Vagina (tissue), 2 donors: ENCODE data around the gene RHOH. TPM values are rescaled to one million over a fixed set of nuclear protein-coding genes. Genes with fewer than 3 reads are reported as not detected.

Experiments
- DNase-seq, 2 donors: peaks; one replicate each; pipeline ENCODE4 v3.0.0-alpha.2; 2017; ENCODE audit errors: extremely low spot score in 2 of 2
- H3K27ac ChIP-seq: fragments of 200-600 bp; sonication (generic); one replicate; pipeline ENCODE4 v1.5.1; 2019
- H3K27me3 ChIP-seq: fragments of 200-600 bp; sonication (generic); one replicate; pipeline ENCODE4 v1.5.1; 2019
- H3K36me3 ChIP-seq, 2 donors: fragments of 200-600 bp; sonication (generic); one replicate each; pipeline ENCODE4 v1.5.1; 2017 to 2019
- H3K4me1 ChIP-seq: fragments of 200-600 bp; sonication (generic); one replicate; pipeline ENCODE4 v1.5.1; 2019
- H3K4me3 ChIP-seq, 2 donors: fragments of 200-600 bp; sonication (generic); 1 replicate in 1 of 2; 2 replicates in 1 of 2; pipeline ENCODE4 v1.5.1; 2016 to 2019
- H3K9me3 ChIP-seq: fragments of 200-600 bp; sonication (generic); one replicate; pipeline ENCODE4 v1.5.1; 2019
- CTCF ChIP-seq, 3 experiments: fragments of 450-650 bp in 2 of 3; fragments of 200-600 bp in 1 of 3; sonication (generic) in 1 of 3; IDR thresholded peaks; one replicate each; pipeline ENCODE4 v1.5.1; 2017 to 2019; ENCODE audit warnings: antibody characterized with exemption in 3 of 3, mild to moderate bottlenecking in 2 of 3, moderate library complexity in 2 of 3
- POLR2A ChIP-seq, 2 donors: fragments of 450-650 bp; IDR thresholded peaks; one replicate each; pipeline ENCODE4 v1.6.1; 2017; ENCODE audit warnings: antibody characterized with exemption in 2 of 2, mild to moderate bottlenecking in 2 of 2, moderate library complexity in 2 of 2
- POLR2AphosphoS5 ChIP-seq, 2 donors: sonication (generic); formaldehyde crosslinking; IDR thresholded peaks; one replicate each; pipeline ENCODE4 v1.9.0; 2017; ENCODE audit warnings: antibody characterized with exemption in 2 of 2, mild to moderate bottlenecking in 2 of 2, low read depth in 1 of 2; ENCODE audit not compliant: insufficient read depth in 1 of 2
- intact Hi-C: fragments of 100-400 bp; cut with DNase I; formaldehyde crosslinking; loops from one replicate; pipeline ENCODE4 v1.15.1; 2023
- total RNA-seq: library from RNA; depleted of rRNA; stranded (reverse); fragments of >200 nt; gene quantifications from one replicate; pipeline ENCODE4 v1.2.3, GENCODE V29; 2016

The RHOH gene
- total RNA-seq, 1 donor from 2014 or later, result 2.9 TPM

- H3K9me3 ChIP-seq, result no peaks in the 10 kb centered on the region
- no peak overlapping the region for H3K27ac ChIP-seq
- DNase-seq, result no peak
- no peaks in the 10 kb centered on the region for H3K27me3 ChIP-seq
- peaks cover 17% of the 10 kb centered on the region for H3K4me1 ChIP-seq
- intact Hi-C loops, result no loop called here
- H3K4me3 ChIP-seq, result no peak overlapping the region
- H3K36me3 ChIP-seq, result no peaks in the 10 kb centered on the region
- TF ChIP-seq POLR2AphosphoS5 (IDR thresholded peaks at IDR 0.05; ENCODE audit: insufficient read depth in 1 of 2, low read depth in 1 of 2) (no peak), POLR2A (IDR thresholded peaks at IDR 0.05) (no peak), CTCF (IDR thresholded peaks at IDR 0.05) (no peak)
Observed at GRCh38 chr4:40214038-40214437, 17.2 kb downstream of the RHOH start.

- DNase-seq, result no peak
- no peaks in the 10 kb centered on the region for H3K36me3 ChIP-seq
- no peak for TF ChIP-seq POLR2AphosphoS5 (IDR thresholded peaks at IDR 0.05; ENCODE audit: insufficient read depth in 1 of 2, low read depth in 1 of 2)
- no peak for TF ChIP-seq CTCF (IDR thresholded peaks at IDR 0.05)
- TF ChIP-seq POLR2A (IDR thresholded peaks at IDR 0.05), result no peak
- H3K4me1 ChIP-seq, result peaks cover 17% of the 10 kb centered on the region
- no peaks in the 10 kb centered on the region for H3K27me3 ChIP-seq
- intact Hi-C loops, result no loop called here
- H3K4me3 ChIP-seq, result no peak overlapping the region
- no peak overlapping the region for H3K27ac ChIP-seq
- no peaks in the 10 kb centered on the region for H3K9me3 ChIP-seq
Observed at GRCh38 chr4:40214661-40215418, 18.0 kb downstream of the RHOH start.

GRCh38 chr4:40216622-40217366, 20.0 kb downstream of the RHOH start:
- Histone ChIP-seq H3K36me3 (no peaks in the 10 kb centered on the region), H3K9me3 (no peaks in the 10 kb centered on the region), H3K4me1 (peaks cover 10% of the 10 kb centered on the region), H3K27me3 (no peaks in the 10 kb centered on the region), H3K27ac (no peak overlapping the region), H3K4me3 (no peak overlapping the region)
- no peak for DNase-seq
- TF ChIP-seq POLR2AphosphoS5 (IDR thresholded peaks at IDR 0.05; ENCODE audit: insufficient read depth in 1 of 2, low read depth in 1 of 2) (no peak), POLR2A (IDR thresholded peaks at IDR 0.05) (no peak), CTCF (IDR thresholded peaks at IDR 0.05) (no peak)
- intact Hi-C loops, result no loop called here

GRCh38 chr4:40221744-40222143, 24.9 kb downstream of the RHOH start:
- no peaks in the 10 kb centered on the region for H3K9me3 ChIP-seq
- no peaks in the 10 kb centered on the region for H3K27me3 ChIP-seq
- no peak for DNase-seq
- H3K4me1 ChIP-seq, result peaks cover 7% of the 10 kb centered on the region
- TF ChIP-seq POLR2AphosphoS5 (IDR thresholded peaks at IDR 0.05; ENCODE audit: insufficient read depth in 1 of 2, low read depth in 1 of 2) (no peak), POLR2A (IDR thresholded peaks at IDR 0.05) (no peak), CTCF (IDR thresholded peaks at IDR 0.05) (no peak)
- no peak overlapping the region for H3K27ac ChIP-seq
- intact Hi-C loops, result no loop called here
- no peaks in the 10 kb centered on the region for H3K36me3 ChIP-seq
- no peak overlapping the region for H3K4me3 ChIP-seq

- TF ChIP-seq CTCF (IDR thresholded peaks at IDR 0.05), result no peak
- TF ChIP-seq POLR2AphosphoS5 (IDR thresholded peaks at IDR 0.05; ENCODE audit: insufficient read depth in 1 of 2, low read depth in 1 of 2), result no peak
- no peak for TF ChIP-seq POLR2A (IDR thresholded peaks at IDR 0.05)
- Histone ChIP-seq H3K4me3 (no peak overlapping the region), H3K36me3 (no peaks in the 10 kb centered on the region), H3K4me1 (peaks cover 7% of the 10 kb centered on the region), H3K27ac (no peak overlapping the region), H3K27me3 (no peaks in the 10 kb centered on the region), H3K9me3 (no peaks in the 10 kb centered on the region)
- intact Hi-C loops, result no loop called here
- DNase-seq, result no peak
Observed at GRCh38 chr4:40223343-40223742, 26.5 kb downstream of the RHOH start.
